ENCODE results near the gene LRRC53. TPM values are rescaled to one million over a fixed set of nuclear protein-coding genes. Genes with fewer than 3 reads are reported as not detected.

The LRRC53 gene
- total and polyA plus RNA-seq, 2 of the 8 experiments (the other 6 are each of a cell fraction or from before 2014, with no cell fraction given) = not detected

DNA sequence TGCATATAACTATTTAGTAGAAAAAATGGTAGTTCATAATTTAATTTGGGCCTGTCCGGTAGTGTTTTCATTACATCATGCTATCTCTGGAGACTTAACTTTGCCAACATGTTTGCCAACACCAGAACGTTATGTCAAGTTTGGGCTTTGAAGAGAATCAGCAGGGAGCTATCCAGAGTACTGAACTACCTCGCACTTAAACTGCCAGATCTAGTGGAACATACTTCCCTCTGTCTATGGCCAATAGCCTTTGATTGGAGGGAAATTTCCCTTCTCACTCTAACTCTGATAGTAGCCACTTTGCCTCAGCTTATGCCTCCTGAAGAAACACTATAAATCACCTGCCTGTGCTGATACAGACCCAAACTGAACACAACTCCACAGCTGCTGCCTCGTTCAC is 10.0 kb downstream of the LRRC53 start:
- no peak overlapping the region for H2BK12ac ChIP-seq (ENCODE audit: low read depth, low read length)
- H3K9me3 ChIP-seq (ENCODE audit: insufficient read depth in 2 of 2, low read depth in 1 of 2, low read length in 1 of 2) = no peaks in the 10 kb centered on the region
- H2AFZ ChIP-seq (ENCODE audit: low read length) = no peak overlapping the region
- no peak overlapping the region for H3K27ac ChIP-seq (ENCODE audit: low read depth, low read length)
- H3K56ac ChIP-seq (replicated peaks; ENCODE audit: insufficient read length, low read depth, low read length) = no peak overlapping the region
- H3K4me2 ChIP-seq (ENCODE audit: insufficient read depth in 1 of 2, low read depth in 2 of 2, low read length in 2 of 2) = no peak overlapping the region
- H3K14ac ChIP-seq (ENCODE audit: insufficient read length) = no peak overlapping the region
- H3K36me3 ChIP-seq (ENCODE audit: control insufficient read depth in 2 of 4, insufficient read depth in 4 of 4, low read length in 3 of 4) = no peaks in the 10 kb centered on the region
- 67% methylated on average over 4 of the region's 4 CpGs; no CpG with 5 or more reads in 1 of the 2 experiments for WGBS, 2 experiments (ENCODE audit: extremely low coverage in 1 of 2, insufficient coverage in 1 of 2, insufficient read length in 1 of 2, insufficient replicate concordance in 2 of 2, low coverage in 1 of 2, low lambda C conversion rate in 2 of 2, missing lambda C conversion rate in 1 of 2)
- H3K9ac ChIP-seq (replicated peaks in 1 of 4; ENCODE audit: extremely low read depth in 1 of 4, low read depth in 3 of 4, low read length in 3 of 4) = no peak overlapping the region
- no peak overlapping the region for H4K91ac ChIP-seq (replicated peaks; ENCODE audit: insufficient read length, low read length)
- CTCF ChIA-PET (ENCODE audit: partially characterized antibody) = interaction anchor here (0.9 to 3.9 kb wide), 9 partner anchors 9 to 231 kb away, joined by 3 to 66 read pairs (median 4); partner anchors contain the start of gene LRRC53
- no peak overlapping the region for H2BK20ac ChIP-seq (ENCODE audit: low read length)
- no peak overlapping the region for H2BK120ac ChIP-seq (replicated peaks; ENCODE audit: low read depth, low read length)
- H4K5ac ChIP-seq (ENCODE audit: insufficient read length, low read depth, low read length) = no peak overlapping the region
- TF ChIP-seq SIN3A (conservative IDR thresholded peaks at IDR 0.05 in 1 of 2, IDR thresholded peaks at IDR 0.05 in 1 of 2; ENCODE audit: low read depth in 1 of 2, low read length in 2 of 2) = peak; percentile 65 to 83; a peak in 1 of 4 replicates
- peak; percentile 35 for TF ChIP-seq SAP30 (IDR thresholded peaks at IDR 0.05; ENCODE audit: insufficient read depth, insufficient replicate concordance, low read length)
- TF ChIP-seq HDAC2 (IDR thresholded peaks at IDR 0.05; ENCODE audit: borderline replicate concordance in 1 of 2, low read depth in 2 of 2, low read length in 2 of 2) = 0 out of 4 replicates have a peak, but pooled peaks of 1 of the 2 experiments have one; percentile 33
- TF ChIP-seq, protein P1, sequence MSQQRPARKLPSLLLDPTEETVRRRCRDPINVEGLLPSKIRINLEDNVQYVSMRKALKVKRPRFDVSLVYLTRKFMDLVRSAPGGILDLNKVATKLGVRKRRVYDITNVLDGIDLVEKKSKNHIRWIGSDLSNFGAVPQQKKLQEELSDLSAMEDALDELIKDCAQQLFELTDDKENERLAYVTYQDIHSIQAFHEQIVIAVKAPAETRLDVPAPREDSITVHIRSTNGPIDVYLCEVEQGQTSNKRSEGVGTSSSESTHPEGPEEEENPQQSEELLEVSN (IDR thresholded peaks at IDR 0.05) = no peak
- TF ChIP-seq MAFK (IDR thresholded peaks at IDR 0.05; ENCODE audit: low read depth, low read length) = no peak
- no peak for TF ChIP-seq TBP (IDR thresholded peaks at IDR 0.05; ENCODE audit: low read depth, low read length)
- POLR2A ChIA-PET (ENCODE audit: partially characterized antibody) = no interaction called here
- no peak overlapping the region for H3K4ac ChIP-seq (replicated peaks; ENCODE audit: insufficient read length, low read depth, low read length)
- H4K8ac ChIP-seq (ENCODE audit: extremely low read depth, insufficient read depth, low read length) = no peak overlapping the region
- no peak overlapping the region for H3K23ac ChIP-seq (ENCODE audit: insufficient read length)
- H4K20me1 ChIP-seq (replicated peaks in 1 of 2; ENCODE audit: control insufficient read depth in 1 of 2, insufficient read depth in 2 of 2, low read length in 2 of 2) = no peaks in the 10 kb centered on the region
- no peak overlapping the region for H2BK5ac ChIP-seq (ENCODE audit: low read depth, low read length)
- H3K79me1 ChIP-seq (ENCODE audit: low read depth, low read length) = no peaks in the 10 kb centered on the region
- no peak for DNase-seq (ENCODE audit: low read depth in 1 of 2, low spot score in 2 of 2)
- H3K4me1 ChIP-seq (replicated peaks in 1 of 4; ENCODE audit: control insufficient read depth in 3 of 4, insufficient read depth in 4 of 4, low read length in 3 of 4) = peaks cover 0 to 9% (median 2%) of the 10 kb centered on the region in 4 experiments; a peak in 2 of 7 replicates
- H2BK15ac ChIP-seq (ENCODE audit: low read length) = no peak overlapping the region
- no peaks in the 10 kb centered on the region for H3K79me2 ChIP-seq (ENCODE audit: control insufficient read depth in 1 of 2, insufficient read depth in 2 of 2, low read length in 2 of 2)
- no peak overlapping the region for H2AK5ac ChIP-seq (ENCODE audit: low read depth, low read length)
- peaks cover 1% of the 10 kb centered on the region; the same call in 1 of the 2 replicates for H3K23me2 ChIP-seq (ENCODE audit: low read depth, low read length)
- H3K18ac ChIP-seq (ENCODE audit: extremely low read depth, low read length) = no peak overlapping the region
- H3K27me3 ChIP-seq (replicated peaks in 1 of 4; ENCODE audit: control insufficient read depth in 3 of 4, extremely low read depth in 1 of 4, insufficient read depth in 3 of 4, low read length in 3 of 4) = no peaks in the 10 kb centered on the region
- peak; percentile 48 for FAIRE-seq
- no peak overlapping the region for H3K4me3 ChIP-seq (ENCODE audit: extremely low read depth in 1 of 4, insufficient read depth in 2 of 4, low read depth in 3 of 4, low read length in 4 of 4)

Data from H1 (cell line).